Endothelial cell of hepatic sinusoid (primary cell): ENCODE measurements around the gene PHKG2.

ENCODE experiments used
- in situ Hi-C: cut with HindIII; loops from 2 replicates; pipeline ENCODE4 v1.10.0; 2017; ENCODE audit warnings: low sequenced_read_pairs

The PHKG2 gene

DNA sequence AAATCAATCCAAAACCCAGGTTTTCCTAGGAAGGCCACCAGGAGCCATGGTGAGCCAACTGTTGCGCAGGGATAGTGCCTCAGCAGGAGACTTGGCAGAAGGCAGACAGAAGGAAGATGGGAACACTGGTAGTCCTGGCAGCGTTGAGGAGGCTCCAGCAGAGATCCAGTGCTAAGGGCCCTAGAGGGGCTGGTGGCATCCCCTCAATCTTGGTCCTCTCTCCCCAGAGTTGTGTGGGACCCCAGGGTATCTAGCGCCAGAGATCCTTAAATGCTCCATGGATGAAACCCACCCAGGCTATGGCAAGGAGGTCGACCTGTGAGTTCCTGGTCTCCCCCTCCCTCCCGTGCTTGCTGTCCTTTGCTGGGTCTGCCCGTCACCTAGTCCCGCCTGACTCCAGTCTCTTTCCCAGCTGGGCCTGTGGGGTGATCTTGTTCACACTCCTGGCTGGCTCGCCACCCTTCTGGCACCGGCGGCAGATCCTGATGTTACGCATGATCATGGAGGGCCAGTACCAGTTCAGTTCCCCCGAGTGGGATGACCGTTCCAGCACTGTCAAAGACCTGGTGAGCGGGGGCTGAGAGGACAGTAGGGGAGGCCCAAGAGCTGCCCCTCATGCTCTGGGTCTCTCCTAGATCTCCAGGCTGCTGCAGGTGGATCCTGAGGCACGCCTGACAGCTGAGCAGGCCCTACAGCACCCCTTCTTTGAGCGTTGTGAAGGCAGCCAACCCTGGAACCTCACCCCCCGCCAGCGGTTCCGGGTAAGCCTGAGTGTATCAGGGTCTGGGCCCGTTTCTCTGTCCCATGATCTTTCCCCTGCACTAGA, 7.9 kb downstream of the PHKG2 start:
- in situ Hi-C loops = no loop called here

DNA sequence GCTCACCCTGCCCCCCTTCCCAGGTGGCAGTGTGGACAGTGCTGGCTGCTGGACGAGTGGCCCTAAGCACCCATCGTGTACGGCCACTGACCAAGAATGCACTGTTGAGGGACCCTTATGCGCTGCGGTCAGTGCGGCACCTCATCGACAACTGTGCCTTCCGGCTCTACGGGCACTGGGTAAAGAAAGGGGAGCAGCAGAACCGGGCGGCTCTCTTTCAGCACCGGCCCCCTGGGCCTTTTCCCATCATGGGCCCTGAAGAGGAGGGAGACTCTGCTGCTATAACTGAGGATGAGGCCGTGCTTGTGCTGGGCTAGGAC, 8.5 kb downstream of the PHKG2 start:
- in situ Hi-C loops = no loop called here

DNA sequence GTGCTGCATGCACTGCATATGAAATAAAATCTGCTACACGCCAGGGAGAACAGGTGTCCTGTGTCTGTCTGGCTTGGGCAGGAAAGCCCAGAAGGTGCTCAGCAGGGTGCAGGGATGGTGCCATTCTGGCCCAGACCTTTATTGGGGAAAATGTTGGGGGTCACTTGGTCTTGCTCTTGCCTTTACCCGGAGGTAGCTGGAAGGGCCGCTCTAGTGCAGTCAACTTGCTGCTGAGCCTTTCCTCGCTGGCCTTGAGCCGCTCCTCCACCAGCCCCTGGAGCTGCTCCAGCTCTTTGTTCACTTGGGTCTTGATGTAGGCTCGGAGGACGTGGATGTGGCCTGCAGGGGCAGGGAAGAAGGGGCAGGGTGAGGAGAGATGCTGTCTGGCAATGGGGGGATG, 9.1 kb downstream of the PHKG2 start:
- in situ Hi-C loops = no loop called here

DNA sequence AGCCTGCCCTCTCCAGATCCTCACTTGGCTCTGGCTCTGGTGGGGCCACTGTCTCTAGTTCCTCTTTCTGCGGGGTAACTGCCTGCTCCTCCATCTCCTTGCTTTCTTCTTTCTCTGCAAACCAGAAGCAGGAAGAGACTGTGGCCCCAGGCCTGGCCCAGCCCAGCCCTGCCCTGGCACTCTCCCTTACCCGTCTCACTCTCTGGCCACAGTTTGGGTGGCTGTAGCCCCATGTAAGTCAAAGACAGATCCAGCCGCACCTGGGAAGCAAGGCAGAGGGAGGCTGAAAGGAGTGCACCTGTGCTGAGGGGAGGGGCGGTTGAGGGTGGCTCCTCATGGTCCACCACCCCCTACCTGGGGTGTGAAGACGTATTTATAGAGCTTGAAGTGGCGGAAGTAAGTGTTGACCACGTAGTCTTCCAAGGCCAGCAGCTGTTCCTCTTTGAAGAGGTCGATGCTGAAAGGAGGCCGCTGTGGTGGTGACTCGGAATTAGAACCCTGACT, 10.8 kb downstream of the PHKG2 start:
- in situ Hi-C loops = no loop called here

DNA sequence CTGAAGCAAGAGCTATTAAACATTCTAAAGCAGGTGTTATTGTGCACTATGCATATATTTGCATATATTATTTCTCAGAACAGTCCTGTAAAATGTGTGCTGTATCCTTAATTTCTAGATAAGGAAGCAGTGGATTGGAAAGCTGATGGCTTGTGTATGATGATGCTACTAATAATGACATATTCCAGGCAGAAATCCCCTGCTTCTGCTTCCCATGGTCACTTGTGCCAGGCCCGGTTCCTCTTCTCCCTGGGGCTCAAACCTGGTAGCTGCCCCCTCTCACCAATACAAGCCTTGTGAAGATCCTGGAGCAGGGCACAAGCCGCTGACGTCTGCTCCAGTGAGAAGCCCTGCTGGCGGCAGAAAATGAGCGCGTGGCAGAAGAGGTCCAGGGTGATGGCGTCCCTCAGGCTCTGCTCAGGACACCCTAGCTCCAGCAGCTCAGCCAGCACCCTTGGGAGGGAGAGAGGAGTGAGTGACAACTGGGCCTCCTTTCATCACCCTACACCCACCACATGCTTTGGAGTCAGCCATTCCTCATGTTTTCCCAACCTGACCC, 11.9 kb downstream of the PHKG2 start:
- in situ Hi-C loops = no loop called here

DNA sequence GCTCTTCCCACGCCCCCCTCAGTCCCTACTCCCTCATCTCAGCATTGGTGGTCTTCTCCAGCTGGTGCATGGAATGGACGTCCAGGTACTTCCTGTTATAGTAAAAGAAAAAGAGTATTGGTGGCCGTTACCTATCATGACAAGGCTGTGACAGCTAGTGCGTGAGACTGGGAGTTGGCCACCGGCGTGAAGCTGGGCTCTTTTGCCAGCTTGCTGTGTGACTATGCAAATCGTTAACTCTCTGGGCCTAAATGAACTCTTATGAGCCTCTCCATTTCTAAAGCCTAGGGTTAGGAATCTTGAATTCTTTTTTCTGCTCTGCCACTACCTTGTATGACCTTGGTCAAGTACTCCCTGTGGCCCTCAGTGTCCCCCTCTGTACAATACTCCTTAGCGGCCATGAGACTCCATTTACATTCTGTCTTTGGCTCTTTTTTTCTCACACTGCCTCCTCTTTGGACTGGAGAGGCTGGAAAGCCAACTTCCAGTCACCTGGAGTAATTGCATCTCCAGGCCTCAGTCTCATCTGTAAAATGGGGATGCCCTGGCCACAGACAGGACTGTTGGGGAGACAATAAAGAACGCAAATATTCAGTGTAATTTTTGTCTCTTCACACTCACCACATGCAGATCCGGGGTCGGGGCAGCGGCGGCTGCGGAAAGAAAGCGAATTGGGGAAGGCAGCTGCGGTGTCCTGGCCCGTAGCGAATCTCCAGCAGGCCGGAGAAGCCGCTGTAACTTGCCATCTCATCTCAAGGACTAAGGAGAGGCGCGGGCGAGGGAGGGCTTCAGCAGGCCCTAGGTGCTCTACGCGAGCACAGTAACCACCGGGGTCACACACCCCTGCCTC, 12.6 kb downstream of the PHKG2 start:
- in situ Hi-C loops = no loop called here

DNA sequence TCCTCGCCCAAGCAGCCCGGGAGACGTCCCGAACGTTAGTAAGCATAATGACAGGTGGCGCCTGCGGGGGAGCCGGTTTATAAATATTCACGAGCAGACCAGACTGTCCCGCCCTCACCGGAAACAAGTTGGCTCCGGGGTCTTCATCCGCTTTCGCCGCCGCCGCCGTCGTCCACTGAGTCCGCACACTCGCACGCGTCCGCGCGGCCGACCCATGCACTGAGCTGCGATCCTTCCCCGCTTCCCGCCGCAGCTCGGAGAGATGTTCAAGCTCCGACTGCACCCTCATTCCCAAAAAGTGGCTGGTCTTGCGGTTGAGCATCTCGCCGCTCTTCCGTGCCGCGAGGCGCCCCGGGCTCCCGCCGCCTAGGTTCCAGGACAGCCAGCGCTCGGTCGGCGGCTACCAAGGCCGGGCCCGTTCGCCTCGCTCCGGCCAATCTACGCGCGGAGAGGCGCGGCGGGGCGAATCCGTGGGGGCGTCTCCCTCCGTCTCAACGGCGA, 13.3 kb downstream of the PHKG2 start:
- in situ Hi-C loops = no loop called here

DNA sequence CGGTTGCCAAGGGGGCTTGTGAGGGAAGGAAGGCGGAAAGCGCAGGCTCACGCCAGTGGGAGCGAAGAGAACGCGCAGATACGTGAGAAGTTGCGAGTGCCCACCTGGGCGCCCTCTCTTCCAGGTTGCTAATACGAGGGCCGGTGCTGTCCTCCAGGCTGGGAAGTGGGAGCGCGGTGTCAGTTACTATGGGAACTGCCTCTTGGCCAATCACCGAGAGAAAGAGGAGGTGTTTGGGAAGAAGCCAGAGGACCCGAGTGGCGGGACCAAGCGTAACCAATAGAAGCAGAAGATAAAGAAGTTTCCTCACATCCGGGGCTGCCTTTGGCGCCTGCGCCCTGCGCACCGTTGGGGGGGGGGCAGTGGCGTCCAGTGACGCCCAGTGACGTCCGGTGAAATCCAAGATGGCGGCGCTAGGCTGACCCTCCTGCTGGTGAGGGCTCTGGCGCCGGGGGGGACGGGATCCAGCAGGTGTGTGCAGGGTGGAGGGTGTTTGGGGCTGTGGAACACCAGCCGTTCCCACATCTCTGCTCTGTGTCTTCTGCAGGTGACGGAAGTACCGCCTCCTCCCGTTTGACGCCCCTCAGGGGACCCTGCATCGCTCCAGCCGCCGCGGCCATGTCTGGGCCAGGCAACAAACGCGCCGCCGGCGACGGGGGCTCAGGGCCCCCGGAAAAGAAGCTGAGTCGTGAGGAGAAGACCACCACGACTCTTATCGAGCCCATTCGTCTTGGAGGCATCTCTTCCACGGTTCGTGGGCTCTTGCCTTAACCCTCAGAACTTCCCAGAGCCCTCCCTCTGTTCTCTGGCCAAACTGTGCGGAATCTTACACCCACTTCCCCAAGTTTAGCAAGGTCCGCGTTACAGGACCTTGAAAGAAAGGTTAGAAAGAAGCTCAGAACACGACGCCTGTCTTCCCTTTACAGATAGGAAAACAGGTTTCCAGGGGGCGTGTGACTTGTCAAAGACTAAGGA, 14.0 kb downstream of the PHKG2 start, which contains the start of the genes CFAP119 and RNF40:
Gene CFAP119 (minus strand): TSS at position 135 of the 975 bp plus-strand sequence. CDS start 314 bp downstream, outside the sequence.
Gene RNF40 (plus strand): TSS at position 395 of the 975 bp plus-strand sequence. CDS start 224 bp downstream, at position 619.
- in situ Hi-C loops = no loop called here

DNA sequence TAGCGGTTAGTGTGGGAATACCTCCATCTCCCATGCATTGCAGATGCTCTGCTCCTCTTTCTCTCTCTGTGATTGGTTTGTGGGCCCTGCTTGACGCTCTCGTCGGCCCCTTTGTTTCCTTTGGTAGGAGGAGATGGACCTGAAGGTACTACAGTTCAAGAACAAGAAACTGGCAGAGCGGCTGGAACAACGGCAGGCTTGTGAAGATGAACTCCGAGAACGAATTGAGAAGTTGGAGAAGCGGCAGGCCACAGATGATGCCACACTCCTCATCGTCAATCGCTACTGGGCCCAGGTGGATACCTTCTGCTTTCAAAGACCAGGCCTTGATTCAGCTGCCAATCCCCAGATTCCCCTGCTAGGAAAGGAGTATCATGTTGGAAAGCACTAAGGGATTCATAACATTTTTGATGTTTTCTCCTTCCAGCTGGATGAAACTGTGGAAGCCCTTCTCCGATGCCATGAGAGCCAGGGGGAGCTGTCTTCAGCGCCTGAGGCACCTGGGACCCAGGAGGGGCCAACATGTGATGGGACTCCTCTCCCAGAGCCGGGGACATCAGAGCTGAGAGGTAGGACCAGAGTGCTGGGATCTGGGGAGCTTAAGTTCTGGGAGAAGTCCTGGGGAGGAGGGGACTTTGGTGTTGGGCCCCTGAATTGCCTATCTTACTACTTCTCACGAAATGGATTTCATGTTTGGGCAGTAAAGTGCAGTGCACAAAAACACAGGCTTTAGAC, 14.9 kb downstream of the PHKG2 start:
- in situ Hi-C loops = no loop called here

DNA sequence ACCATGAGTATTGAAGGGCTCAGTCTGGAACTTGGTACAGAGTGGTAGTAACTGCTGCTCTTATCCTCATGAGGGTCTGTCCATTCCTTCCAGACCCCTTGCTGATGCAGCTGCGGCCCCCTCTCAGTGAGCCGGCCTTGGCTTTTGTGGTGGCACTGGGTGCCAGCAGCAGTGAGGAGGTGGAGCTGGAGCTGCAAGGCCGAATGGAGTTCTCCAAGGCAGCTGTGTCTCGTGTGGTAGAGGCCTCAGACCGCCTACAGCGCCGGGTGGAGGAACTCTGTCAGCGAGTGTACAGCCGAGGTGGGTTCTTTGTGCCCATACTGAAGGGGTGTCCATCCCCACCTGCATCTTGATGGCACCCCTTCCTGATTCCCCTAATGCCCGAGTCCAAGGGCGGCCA, 15.9 kb downstream of the PHKG2 start:
- in situ Hi-C loops = no loop called here

DNA sequence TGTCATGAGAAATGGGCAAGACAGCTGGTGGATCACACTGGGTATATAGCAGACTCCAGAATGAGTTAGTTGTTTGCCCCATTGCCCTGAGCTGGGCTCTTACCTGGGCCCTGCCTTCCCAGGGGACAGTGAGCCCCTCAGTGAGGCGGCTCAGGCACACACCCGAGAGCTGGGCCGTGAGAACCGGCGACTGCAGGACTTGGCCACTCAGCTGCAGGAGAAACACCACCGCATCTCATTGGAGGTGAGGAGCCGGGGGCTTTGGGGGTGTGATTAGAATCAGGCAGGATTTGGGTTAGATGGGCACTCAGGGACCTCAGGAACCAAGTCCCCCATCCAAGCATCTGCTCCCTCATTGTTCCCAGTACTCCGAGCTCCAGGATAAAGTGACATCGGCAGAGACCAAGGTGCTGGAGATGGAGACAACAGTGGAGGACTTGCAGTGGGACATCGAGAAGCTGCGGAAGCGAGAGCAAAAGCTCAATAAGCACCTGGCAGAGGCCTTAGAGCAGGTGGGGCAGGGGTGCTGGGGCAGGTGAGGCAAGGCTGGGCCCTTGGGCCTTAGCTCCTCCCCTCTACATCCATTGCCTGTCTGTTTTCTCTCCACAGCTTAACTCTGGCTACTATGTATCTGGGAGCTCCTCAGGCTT, 16.7 kb downstream of the PHKG2 start:
- in situ Hi-C loops = no loop called here

DNA sequence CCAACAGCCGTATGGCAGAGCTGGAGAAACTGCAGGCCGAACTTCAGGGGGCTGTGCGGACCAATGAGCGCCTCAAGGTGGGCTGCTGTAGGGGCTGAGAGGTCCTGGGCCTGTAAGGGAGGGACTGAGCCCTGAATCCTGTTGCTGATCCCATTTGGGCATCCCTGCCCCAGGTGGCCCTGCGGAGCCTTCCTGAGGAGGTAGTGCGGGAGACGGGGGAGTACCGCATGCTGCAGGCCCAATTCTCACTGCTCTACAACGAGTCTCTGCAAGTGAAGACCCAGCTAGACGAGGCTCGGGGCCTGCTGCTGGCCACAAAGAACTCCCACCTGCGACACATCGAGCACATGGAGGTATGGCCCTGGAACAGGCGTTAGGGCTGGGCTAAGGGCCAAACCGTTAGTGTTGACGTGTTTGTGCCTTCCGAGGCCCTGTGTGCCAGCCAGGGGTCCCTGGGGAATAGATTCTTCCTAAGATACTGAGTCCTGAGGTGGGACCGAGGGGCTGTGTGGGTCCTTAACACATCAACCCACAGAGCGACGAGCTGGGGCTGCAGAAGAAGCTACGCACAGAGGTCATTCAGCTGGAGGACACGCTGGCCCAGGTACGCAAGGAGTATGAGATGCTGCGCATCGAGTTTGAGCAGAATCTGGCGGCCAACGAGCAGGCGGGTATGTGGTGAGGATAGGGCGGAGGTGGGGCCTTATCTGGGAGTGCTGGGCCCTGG, 18.1 kb downstream of the PHKG2 start:
- in situ Hi-C loops = no loop called here

DNA sequence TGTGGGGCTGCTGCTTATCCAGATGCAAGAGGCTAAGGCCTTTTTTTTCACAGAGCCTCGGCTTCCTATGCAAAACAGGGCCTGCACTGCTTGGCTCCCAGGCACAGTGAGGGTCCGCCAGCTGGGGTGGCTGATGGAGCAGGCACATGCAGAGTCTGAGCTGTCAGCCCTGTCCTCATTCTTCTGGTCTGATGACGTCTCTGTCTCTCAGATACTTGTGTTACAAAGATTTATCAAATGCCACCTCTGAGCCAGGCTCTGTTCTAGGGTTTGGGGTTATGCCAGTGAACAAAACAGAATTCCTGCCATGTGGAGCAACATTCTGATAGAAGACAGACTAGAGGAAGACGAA, 18.7 kb downstream of the PHKG2 start:
- in situ Hi-C loops = no loop called here

DNA sequence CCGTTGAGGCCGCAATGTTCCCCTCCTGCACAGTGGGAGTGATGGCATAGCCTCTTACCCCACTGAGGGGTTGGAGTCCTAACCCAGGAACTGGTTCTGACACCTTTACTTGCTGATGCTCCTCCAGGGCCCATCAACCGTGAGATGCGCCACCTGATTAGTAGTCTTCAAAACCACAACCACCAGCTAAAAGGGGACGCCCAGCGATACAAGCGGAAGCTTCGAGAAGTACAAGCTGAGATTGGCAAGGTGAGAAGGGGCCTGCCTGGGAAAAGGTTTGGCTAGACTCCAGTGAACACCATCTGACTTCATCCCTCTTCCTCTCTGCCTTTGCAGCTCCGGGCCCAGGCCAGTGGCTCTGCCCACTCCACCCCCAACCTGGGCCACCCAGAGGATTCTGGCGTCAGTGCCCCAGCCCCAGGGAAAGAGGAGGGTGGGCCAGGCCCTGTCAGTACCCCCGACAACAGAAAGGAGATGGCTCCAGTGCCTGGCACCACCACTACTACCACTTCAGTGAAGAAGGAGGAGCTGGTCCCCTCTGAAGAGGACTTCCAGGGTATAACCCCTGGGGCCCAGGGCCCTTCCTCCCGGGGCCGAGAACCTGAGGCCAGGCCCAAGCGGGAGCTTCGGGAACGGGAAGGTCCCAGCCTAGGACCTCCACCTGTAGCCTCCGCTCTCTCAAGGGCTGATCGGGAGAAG, 19.7 kb downstream of the PHKG2 start:
- in situ Hi-C loops = no loop called here

DNA sequence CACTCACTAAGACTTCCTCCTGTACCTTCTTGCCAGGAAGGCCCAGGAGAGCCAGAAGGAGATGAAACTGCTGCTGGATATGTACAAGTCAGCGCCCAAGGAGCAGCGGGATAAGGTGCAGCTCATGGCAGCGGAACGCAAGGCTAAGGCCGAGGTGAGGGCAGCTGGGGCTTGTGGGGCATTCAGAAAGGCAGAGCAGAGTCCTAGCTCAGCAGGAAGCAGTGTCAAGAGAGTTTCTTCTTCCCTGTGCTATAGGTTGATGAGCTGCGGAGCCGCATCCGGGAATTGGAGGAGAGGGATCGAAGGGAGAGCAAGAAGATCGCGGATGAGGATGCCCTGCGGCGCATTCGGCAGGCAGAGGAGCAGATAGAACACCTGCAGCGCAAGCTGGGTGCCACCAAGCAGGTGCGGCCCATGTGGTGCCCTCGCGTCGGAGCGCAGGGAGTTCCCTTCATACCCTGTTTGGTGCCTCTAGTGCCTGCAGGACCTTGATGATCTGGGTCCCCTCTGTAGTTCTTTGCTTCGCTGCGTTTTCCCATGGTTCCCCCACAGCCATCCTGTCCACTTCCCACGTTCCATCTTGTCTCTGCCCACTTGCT, 20.5 kb downstream of the PHKG2 start:
- in situ Hi-C loops = no loop called here

DNA sequence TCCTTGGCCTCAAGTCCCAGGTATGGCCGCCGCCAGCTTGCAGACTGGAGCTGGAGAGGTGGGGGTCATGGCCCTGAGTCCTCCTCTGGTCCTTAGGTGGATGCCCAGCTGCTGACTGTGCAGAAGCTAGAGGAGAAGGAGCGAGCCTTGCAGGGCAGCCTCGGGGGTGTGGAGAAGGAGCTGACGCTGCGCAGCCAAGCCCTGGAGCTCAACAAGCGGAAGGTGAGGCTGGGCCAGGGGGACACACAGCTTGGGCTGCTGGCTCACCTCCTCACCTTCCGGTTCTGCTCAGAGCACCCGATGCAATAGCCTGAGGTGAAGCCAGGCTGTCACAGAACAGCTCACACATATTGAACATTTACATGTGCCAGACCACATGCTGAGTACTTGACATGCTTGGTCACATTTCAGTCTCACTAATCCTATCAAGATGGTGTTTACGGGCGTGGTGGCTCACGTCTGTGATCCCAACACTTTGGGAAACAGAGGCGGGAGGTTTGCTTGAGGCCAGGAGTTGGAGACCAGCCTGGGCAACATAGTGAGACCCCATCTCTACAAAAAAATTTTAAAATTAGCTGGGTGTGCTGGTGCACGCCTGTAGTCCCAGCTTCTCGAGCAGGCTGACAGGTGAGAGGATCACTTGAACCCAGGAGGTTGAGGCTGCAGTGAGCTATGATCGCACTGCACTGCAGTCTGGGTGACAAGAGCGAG, 21.3 kb downstream of the PHKG2 start:
- in situ Hi-C loops = loop anchor here (5.0 kb wide), 1 partner anchor 108 kb away; no protein-coding TSS in a partner anchor

DNA sequence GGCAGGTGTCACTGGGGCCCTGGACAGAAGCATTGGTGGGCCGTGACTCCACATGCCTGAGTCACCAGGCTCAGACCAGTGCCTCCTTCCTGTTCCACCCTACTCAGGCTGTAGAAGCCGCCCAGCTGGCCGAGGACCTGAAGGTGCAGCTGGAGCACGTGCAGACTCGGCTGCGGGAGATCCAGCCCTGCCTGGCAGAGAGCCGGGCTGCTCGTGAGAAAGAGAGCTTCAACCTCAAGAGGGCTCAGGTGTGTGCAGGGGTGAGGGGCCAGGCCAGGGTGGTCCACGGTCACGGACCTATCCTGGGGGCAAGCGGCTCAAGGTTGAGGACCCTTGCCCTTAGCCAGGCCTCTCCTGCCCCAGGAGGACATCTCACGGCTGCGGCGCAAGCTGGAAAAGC, 23.5 kb downstream of the PHKG2 start:
- in situ Hi-C loops = loop anchor here (5.0 kb wide), 1 partner anchor 106 kb away; no protein-coding TSS in a partner anchor
